SK-N-MC (cell line): ENCODE results near the gene USP7.

Experiments used
- DNase-seq: peaks from one replicate; pipeline ENCODE4 v3.0.0-alpha.2; 2011; ENCODE audit warnings: low read depth, low spot score
- H3K27ac ChIP-seq: fragments of 200-600 bp; sonication (generic); 2 replicates; pipeline ENCODE4 v1.5.1; 2016; ENCODE audit warnings: mixed run types
- H3K36me3 ChIP-seq: fragments of 200-600 bp; sonication (generic); 2 replicates; pipeline ENCODE4 v1.6.1; 2017; ENCODE audit warnings: antibody characterized with exemption, low read length, mixed read lengths; ENCODE audit not compliant: insufficient read depth
- H3K4me3 ChIP-seq: fragments of 200-600 bp; sonication (generic); 2 replicates; pipeline ENCODE4 v1.5.1; 2016
- H3K9ac ChIP-seq: fragments of 200-600 bp; sonication (generic); 2 replicates; pipeline ENCODE4 v1.8.0; 2017; ENCODE audit warnings: mixed run types, mixed read lengths; ENCODE audit not compliant: insufficient read length
- H3K9me3 ChIP-seq: fragments of 200-600 bp; sonication (generic); 2 replicates; pipeline ENCODE4 v1.6.1; 2017; ENCODE audit warnings: low read depth, mild to moderate bottlenecking, antibody characterized with exemption, low read length, moderate library complexity, mixed read lengths
- EZH2 ChIP-seq: fragments of 200-600 bp; sonication (generic); IDR thresholded peaks from one replicate; pipeline ENCODE4 v1.6.1; 2017; ENCODE audit warnings: antibody characterized with exemption
- FOXP2 ChIP-seq: optimal IDR thresholded peaks from 2 replicates; pipeline ENCODE3; 2011; ENCODE audit warnings: mild to moderate bottlenecking, moderate library complexity; ENCODE audit not compliant: insufficient read depth; ENCODE audit errors: extremely low read length, control extremely low read depth
- POLR2AphosphoS5 ChIP-seq: IDR thresholded peaks from 2 replicates; pipeline ENCODE4 v1.6.1; 2012; ENCODE audit warnings: mild to moderate bottlenecking, low read depth, low read length, borderline replicate concordance

Gene USP7

GRCh38 chr16:8869212-8869987 is 94.3 kb downstream of the USP7 start:
- TF ChIP-seq FOXP2, result no peak
- peak; percentile 67; the same call in 1 of the 2 replicates for TF ChIP-seq POLR2AphosphoS5
- no peak for TF ChIP-seq EZH2
- H3K27ac ChIP-seq, result peak overlapping the region; percentile 91

GRCh38 chr16:8868416-8869211 is 95.1 kb downstream of the USP7 start, which contains the start of gene CARHSP1:
Gene CARHSP1, minus strand, starts transcription at chr16:8869006. Its CDS starts 9,678 bp downstream, at chr16:8859328.
- no peaks in the 10 kb centered on the region for H3K9me3 ChIP-seq
- peak within 1 kb of the TSS; percentile 96 for H3K9ac ChIP-seq
- peak within 1 kb of the TSS; percentile 99 for H3K4me3 ChIP-seq
- DNase-seq, result peak; percentile 68
- peaks cover 33% of the 10 kb centered on the region for H3K36me3 ChIP-seq
- TF ChIP-seq EZH2, result no peak
- TF ChIP-seq POLR2AphosphoS5, result peak; percentile 83
- TF ChIP-seq FOXP2, result peak; percentile 71
- H3K27ac ChIP-seq, result peak within 1 kb of the TSS; percentile 97

More at GRCh38 chr16:8869212-8869987, 94.3 kb downstream of the USP7 start:
- DNase-seq, result no peak
- Histone ChIP-seq H3K4me3 (peak overlapping the region; percentile 99), H3K9ac (peak overlapping the region; percentile 76), H3K9me3 (no peaks in the 10 kb centered on the region), H3K36me3 (peaks cover 26% of the 10 kb centered on the region)

DNA sequence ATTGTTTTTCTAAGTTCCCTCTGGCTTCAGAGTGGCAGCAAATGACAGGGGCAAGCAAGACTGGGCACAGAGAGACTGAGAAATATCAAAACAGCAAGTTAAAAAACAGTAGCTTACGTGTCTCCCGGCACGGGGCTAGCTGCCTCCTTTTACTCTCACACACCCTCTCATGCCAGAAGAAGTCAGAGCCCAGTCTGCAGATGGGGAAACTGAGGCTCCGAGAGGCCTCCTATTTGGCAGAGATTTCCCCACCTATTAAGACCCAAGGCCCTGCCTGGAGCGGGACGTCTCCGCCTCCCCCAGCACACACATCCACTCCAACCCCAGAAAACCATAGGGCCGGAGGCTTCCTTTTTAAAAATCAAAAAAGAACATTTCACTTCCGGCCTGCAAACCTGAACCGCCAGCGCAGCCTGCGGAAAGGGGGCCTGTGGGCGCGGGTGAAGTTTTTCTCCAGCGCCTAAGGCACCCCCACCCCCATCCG is 95.7 kb downstream of the USP7 start:
- TF ChIP-seq EZH2 (no peak), POLR2AphosphoS5 (no peak), FOXP2 (no peak)
- H3K9ac ChIP-seq, result peak overlapping the region; percentile 96
- no peaks in the 10 kb centered on the region for H3K9me3 ChIP-seq
- H3K27ac ChIP-seq, result peak overlapping the region; percentile 97
- H3K4me3 ChIP-seq, result peak overlapping the region; percentile 99
- no peak for DNase-seq
- peaks cover 39% of the 10 kb centered on the region for H3K36me3 ChIP-seq

- DNase-seq, result no peak
- H3K36me3 ChIP-seq, result peaks cover 44% of the 10 kb centered on the region
- H3K9ac ChIP-seq, result peak overlapping the region; percentile 96
- TF ChIP-seq POLR2AphosphoS5 (no peak), FOXP2 (no peak), EZH2 (no peak)
- H3K4me3 ChIP-seq, result peak overlapping the region; percentile 99
- peak overlapping the region; percentile 97 for H3K27ac ChIP-seq
- no peaks in the 10 kb centered on the region for H3K9me3 ChIP-seq
Measured at GRCh38 chr16:8867216-8867931, 96.3 kb downstream of the USP7 start.

- peak overlapping the region; percentile 96 for H3K9ac ChIP-seq
Measured at GRCh38 chr16:8866884-8867215, 96.9 kb downstream of the USP7 start.

DNA sequence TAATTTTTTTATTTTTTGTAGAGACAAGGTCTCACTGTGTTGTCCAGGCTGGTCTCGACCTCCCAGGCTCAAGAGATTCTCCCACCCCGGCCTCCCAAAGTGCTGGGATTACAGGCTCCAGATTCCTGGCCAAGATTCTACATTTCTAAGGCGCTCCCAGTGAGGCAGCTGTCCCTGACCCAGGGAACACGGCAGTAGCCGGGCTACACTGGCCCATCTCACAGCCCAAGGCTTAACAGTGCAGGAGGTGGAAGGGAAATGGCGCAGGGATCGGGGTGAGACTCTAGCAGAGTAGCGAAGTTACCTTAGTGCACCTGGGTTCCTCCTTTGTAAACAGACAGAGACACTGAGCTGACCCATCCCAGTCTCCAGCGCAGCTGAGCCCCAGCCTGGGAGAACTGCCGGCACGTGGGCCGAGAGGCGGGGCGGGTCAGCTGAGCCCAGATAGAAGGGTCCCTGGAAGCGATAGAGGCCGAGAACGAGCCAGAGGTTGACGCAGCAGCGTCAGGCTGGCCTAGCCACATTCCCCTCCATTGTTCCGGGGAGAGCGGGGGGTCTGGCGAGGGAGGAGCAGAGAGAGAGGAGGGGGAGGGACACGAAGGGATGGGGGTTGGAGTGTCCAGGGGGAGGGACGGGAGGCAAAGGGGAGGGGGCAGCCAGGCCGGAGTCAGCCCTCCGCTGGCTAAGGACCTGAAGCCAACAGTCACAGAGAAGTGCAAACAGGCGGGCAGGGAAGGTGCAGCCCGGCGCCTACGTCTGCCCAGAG is 97.4 kb downstream of the USP7 start:
- Histone ChIP-seq H3K27ac (peak overlapping the region; percentile 97; the same call in 1 of the 2 replicates), H3K4me3 (peak overlapping the region; percentile 99), H3K9ac (peak overlapping the region; percentile 96), H3K36me3 (peaks cover 50% of the 10 kb centered on the region), H3K9me3 (no peaks in the 10 kb centered on the region)
- no peak for DNase-seq
- no peak for TF ChIP-seq POLR2AphosphoS5
- no peak for TF ChIP-seq EZH2
- no peak for TF ChIP-seq FOXP2

More at GRCh38 chr16:8866884-8867215, 96.9 kb downstream of the USP7 start:
- Histone ChIP-seq H3K27ac (peak overlapping the region; percentile 97), H3K4me3 (peak overlapping the region; percentile 99), H3K36me3 (peaks cover 47% of the 10 kb centered on the region), H3K9me3 (no peaks in the 10 kb centered on the region)
- no peak for TF ChIP-seq FOXP2
- TF ChIP-seq EZH2, result no peak
- no peak for TF ChIP-seq POLR2AphosphoS5
- DNase-seq, result no peak

DNA sequence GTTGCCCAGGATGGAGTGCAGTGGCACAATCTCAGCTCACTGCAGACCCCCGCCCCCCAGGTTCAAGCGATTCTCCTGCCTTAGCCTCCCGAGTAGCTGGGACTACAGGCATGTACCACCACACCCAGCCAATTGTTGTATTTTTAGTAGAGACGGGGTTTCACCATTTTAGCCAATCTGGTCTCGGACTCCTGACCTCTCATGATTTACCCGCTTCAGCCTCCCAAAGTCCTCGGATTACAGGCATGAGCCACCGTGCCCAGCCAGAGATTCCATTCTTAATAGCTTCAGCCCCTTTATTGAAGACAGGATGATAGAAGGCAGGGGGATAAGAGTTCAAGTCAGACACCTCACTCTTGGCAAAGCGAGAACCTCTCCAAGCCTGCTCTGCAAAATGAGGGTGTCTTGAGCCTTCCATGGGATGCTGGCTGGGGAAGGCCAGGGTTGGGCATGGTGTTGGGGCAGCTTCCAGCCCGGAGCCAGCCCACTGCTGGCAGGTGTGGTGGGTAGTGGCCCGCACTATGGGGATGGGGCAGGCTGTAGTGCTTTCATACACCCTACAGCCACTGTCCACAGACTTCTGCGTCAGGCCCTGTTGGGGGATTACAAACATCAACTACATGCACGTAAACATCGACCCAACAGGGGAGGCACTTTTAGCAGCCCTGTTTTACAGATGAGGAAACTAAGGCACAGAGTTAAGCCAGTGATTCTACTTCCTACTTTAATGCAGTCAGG is 98.4 kb downstream of the USP7 start:
- TF ChIP-seq FOXP2 (no peak), POLR2AphosphoS5 (no peak), EZH2 (no peak)
- Histone ChIP-seq H3K9ac (no peak overlapping the region), H3K4me3 (peak overlapping the region; percentile 99), H3K9me3 (no peaks in the 10 kb centered on the region), H3K36me3 (peaks cover 54% of the 10 kb centered on the region), H3K27ac (peak overlapping the region; percentile 97; the same call in 1 of the 2 replicates)
- DNase-seq, result no peak
